Measurements from ENCODE around the gene ADAMTSL1. TPM values are rescaled to one million over a fixed set of nuclear protein-coding genes. Genes with fewer than 3 reads are reported as not detected.

The ADAMTSL1 gene
- total and polyA plus RNA-seq, 2 donors (not counting 3 experiments of a cell fraction or from before 2014, with no cell fraction given), result 15.0 to 18.4 TPM

DNA sequence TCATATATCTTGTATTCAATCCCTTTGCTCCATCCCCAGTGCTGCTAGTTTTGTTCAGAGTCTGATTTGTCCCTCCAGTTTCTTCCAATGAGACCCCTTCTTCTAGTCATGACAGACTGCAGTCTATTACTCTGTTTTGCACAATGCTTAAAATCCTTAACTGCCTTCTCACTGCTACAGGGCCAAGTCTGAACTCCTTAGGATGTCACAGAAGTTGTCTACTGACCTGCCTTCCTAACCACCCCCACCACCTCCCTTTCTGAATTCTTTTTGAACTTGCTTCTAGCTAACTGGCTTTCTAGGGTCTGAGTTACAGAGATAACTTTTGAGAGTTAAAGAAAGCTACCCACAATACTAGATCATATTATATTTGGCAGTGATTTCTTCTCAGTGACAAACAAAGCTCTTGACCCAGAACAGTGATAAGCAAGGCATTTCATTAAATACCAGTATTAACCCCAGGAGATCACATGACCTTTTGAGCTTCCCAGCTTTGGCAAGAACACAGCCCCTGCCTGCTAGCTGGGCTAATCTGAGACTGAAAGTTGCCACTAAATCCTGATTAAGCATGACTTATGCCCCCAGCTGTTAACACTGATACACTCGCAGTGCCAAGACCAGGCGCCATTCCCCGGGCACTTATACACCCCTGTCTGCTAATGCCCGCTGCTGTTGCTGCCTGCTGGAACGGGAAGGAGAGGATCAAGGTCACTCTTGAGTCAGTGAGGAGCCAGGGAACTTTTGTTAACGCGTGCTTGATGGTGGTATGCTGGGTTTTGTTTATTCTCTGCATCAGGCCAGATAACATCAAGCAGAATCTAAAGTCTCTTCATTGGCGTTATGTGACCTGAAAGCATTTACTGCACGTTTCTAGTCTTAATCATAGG, 36.4 kb upstream of the ADAMTSL1 start:
- FAIRE-seq (peak; percentile 88), DNase-seq (ENCODE audit: low read depth, low spot score) (peak; percentile 89)
- peak overlapping the region; percentile 96 for H3K27ac ChIP-seq (ENCODE audit: insufficient read depth, low read depth, low read length)
- H3K36me3 ChIP-seq (ENCODE audit: control insufficient read depth in 2 of 2, extremely low read depth in 1 of 2, insufficient read depth in 2 of 2, low read length in 2 of 2), result no peaks in the 10 kb centered on the region
- BruUV-seq (replicated peaks), result no TSS peak
- dilution Hi-C loops (cut with MboI; ENCODE audit: extremely low pct_ligation_motif_present, low sequenced_read_pairs) (loop anchor here (25.0 kb wide), 1 partner anchor 175 kb away; no protein-coding TSS in a partner anchor), intact Hi-C loops (cut with micrococcal nuclease) (loop anchor here (1.0 to 2.0 kb wide), 10 partner anchors 37 to 1019 kb away; partner anchors contain the start of gene ADAMTSL1)
- H3K4me2 ChIP-seq (ENCODE audit: insufficient read depth, low read length), result peak overlapping the region; percentile 88
- H4K20me1 ChIP-seq (replicated peaks; ENCODE audit: control insufficient read depth, extremely low read depth, insufficient read depth, low read length), result no peaks in the 10 kb centered on the region
- POLR2A ChIA-PET, result interaction anchor here (0.6 to 1.4 kb wide), 5 partner anchors 10 to 183 kb away, joined by 3 to 6 read pairs (median 4); no protein-coding TSS in a partner anchor
- CTCF ChIA-PET, result interaction anchor here (0.7 to 3.0 kb wide), 35 partner anchors 9 to 612 kb away, joined by 3 to 42 read pairs (median 5); partner anchors contain the start of genes ADAMTSL1 and RRAGA
- H3K9me3 ChIP-seq (replicated peaks; ENCODE audit: control insufficient read depth, insufficient read depth, low read length), result no peaks in the 10 kb centered on the region
- H3K4me1 ChIP-seq (ENCODE audit: control insufficient read depth, extremely low read depth, insufficient read depth, low read length), result peaks cover 29% of the 10 kb centered on the region
- H3K79me2 ChIP-seq (ENCODE audit: control insufficient read depth, insufficient read depth, low read length), result no peaks in the 10 kb centered on the region
- H3K4me3 ChIP-seq (replicated peaks in 1 of 3; ENCODE audit: insufficient read depth in 1 of 3, low read depth in 1 of 3, low read length in 3 of 3), result peak overlapping the region in 2 of 3 experiments; percentile 32 to 52
- H3K27me3 ChIP-seq (ENCODE audit: control insufficient read depth in 2 of 2, insufficient read depth in 2 of 2, low read length in 2 of 2), result no peaks in the 10 kb centered on the region
- no peaks in the 10 kb centered on the region for H3K9me1 ChIP-seq (replicated peaks; ENCODE audit: control insufficient read depth, extremely low read depth, insufficient read depth, low read length)
- H3K9ac ChIP-seq (replicated peaks; ENCODE audit: extremely low read depth, insufficient read depth, low read length), result peak overlapping the region; percentile 89
- H2AFZ ChIP-seq (ENCODE audit: low read depth, low read length), result peak overlapping the region; percentile 99
- TF ChIP-seq GATA2 (IDR thresholded peaks at IDR 0.05; ENCODE audit: insufficient read depth, insufficient read length, low read depth, low read length), result peak; percentile 98
- TF ChIP-seq FOS (IDR thresholded peaks at IDR 0.05; ENCODE audit: borderline replicate concordance, insufficient read depth, low read length), result peak; percentile 71
- TF ChIP-seq POLR2AphosphoS5 (IDR thresholded peaks at IDR 0.05; ENCODE audit: insufficient read depth, low read depth, low read length), result peak; percentile 55
- TF ChIP-seq MAX (IDR thresholded peaks at IDR 0.05; ENCODE audit: insufficient read depth, insufficient read length), result no peak
